Stimulated activated naive CD4-positive, alpha-beta T cell treated with Interleukin-2 at 50 U/mL for 16 hours (primary cell): ENCODE results near the gene DISC1.

Source experiments
- DNase-seq: peaks from one replicate; lab custom pipeline; 2025; lab: John Stamatoyannopoulos, UW

DISC1 gene

DNA sequence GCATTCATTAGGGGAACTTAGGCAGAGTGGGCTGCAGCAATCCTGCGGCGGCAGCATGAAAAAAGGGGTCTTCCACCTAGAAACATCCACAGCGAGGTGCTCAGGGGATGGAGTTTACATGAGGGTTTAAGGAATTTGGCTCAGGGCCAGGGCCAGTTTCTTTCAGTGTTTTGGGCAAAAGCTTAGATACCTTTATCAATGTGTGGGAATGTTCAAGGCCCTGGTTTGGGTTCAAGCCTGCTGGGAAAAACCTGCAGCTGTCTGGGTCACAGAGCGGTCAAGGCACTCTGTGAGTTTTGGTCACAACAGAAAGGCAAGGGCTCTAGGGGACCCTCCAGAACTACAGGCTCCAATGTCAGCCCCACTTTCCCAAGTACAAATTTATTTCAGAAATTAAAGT lies 230.3 kb downstream of the DISC1 start:
- DNase-seq, result no peak

GRCh38 chr1:231857609-231858135 lies 231.1 kb downstream of the DISC1 start:
- no peak for DNase-seq

DNA sequence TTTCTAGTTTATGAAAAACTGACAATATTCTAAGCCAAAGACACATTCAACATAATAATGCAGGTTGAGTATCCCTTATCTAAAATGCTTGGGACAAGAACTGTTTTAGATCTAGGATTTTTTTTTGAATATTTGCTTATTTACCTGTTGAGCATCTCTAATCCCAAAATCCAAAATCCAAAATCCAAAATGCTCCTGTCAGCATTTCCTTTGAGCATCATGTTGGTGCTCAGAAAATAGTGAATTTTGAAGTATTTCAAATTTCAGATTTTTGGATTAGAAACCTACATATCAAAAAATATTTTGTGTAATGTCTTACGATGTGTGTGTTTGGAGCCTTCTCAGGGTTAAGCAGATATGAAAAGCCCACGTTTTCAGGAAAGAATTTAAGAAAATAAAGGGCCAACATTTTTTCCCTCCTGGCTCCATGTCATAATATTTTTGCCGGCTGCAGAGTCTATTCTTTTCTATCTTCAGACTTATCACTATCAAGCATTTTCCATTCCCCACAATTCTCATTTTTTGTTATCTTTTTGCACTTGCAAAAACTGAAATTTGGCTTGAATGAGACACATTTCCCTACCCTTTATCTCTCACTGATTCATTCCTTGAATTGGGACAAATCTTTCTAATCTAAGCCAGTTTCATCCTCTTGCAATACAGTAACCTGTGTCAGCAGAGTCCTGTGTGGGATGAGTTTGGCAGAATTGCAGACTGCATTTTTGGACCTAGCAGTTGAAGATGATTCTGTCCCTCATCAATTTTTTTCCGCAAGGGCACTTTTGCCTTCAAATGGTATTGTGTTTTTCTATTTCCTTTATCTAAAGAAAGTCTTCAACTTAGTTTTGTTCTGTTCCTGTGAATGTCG lies 233.9 kb downstream of the DISC1 start:
- no peak for DNase-seq

DNA sequence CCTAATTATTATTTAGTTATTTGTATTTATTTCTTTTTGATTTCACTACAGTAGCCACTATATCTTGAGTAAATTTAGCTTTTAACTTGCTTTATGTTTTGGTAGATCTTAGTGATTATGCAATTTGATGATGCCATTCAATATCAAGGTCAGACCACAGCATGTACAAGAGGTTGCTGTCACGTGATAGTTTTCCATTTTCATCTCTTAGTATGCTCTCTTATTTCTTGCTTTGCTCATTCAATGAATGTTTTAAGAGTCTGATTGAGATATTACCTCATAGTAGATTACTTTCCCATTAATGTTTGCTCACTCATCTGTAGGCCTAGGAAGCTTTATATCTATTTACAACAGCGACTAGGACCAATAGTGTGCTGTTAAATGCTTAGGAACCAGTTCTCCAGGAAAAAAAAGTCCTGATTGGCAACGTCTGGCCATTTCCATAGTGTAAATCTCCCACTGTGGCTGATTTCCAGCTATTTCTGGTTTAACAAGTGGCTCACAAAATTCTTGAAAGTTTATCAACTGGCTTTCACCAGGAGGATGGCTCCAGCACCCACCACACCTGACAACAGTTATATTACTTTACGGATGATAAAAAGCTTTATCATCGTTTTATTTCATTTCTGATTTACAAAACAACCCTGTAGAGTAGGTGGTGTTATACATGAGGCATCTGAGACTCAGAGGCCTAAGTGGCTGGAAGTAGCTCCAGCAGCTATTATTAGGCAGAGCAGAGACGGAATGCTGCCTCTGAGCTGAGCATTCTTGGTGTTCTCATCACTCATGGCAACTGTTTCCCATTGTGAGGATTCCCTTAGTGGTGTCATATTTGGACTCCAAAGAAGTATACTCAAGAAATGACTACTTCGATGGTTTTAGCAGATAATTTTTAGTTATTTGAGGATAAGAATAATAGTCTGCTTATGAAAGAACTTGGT lies 235.2 kb downstream of the DISC1 start:
- DNase-seq, result no peak

DNA sequence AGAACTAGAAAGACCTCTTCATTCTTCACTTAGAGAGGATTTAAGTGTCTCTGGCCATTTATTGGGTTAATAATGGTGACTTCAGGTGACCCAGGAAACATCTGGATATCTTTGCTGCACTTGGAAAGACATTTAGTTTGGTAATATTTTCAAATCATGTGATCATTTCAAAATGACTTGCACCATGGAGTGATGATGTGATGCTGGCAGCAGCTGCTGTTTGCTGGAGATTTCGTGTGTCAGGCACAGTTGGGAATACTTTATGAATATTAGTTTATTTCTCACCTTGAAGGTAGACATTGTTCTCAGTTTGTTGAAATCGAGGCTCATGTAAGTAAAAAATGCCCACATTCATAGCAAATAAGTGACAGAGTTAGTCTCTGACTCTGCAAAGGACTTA lies 236.0 kb downstream of the DISC1 start:
- no peak for DNase-seq

DNA sequence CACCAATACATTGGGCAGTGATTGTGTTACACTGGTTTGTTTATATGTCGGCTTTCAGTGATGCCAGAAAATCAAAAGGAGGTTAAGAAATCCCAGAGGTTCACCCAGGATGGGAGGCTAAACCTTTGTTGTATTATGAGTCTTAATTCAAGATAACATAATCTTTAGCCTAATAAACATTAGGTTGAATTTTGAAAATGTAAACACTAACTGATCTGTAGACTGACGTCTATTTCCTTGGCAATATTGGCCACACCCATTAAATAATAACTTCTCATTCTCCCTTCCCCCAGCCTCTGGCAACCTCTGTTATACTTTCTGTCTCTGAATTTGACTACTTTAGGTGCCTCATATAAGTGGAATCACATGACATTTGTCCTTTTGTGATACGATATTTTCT lies 238.7 kb downstream of the DISC1 start:
- DNase-seq, result no peak

GRCh38 chr1:231866392-231867331 lies 240.1 kb downstream of the DISC1 start:
- DNase-seq, result peak; percentile 39

GRCh38 chr1:231867607-231868006 lies 241.0 kb downstream of the DISC1 start:
- no peak for DNase-seq

DNA sequence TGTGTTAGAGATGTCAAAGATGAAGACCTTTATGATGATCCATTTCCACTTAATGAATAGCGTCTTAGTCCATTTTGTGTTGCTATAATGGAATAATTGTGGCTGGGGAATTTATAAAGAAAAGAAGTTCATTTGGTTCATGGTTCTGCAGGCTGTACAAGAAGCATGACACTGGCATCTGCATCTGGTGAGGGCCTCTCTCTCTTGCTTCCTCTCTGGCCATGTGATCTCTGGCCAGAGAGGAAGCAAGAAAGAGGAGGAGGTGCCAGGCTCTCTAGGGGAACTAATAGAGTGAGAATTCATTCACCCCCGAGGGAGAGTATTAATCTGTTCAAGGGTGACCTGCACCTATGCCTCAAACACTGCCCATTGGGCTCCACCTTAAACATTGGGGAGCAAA lies 242.8 kb downstream of the DISC1 start:
- DNase-seq, result no peak

- DNase-seq, result no peak
These were observed 244.9 kb downstream of the DISC1 start for GRCh38 chr1:231871471-231871870.

- no peak for DNase-seq
These were observed 245.3 kb downstream of the DISC1 start for GRCh38 chr1:231871878-231872277.

- no peak for DNase-seq
These were observed 245.9 kb downstream of the DISC1 start for GRCh38 chr1:231872461-231872910.

DNA sequence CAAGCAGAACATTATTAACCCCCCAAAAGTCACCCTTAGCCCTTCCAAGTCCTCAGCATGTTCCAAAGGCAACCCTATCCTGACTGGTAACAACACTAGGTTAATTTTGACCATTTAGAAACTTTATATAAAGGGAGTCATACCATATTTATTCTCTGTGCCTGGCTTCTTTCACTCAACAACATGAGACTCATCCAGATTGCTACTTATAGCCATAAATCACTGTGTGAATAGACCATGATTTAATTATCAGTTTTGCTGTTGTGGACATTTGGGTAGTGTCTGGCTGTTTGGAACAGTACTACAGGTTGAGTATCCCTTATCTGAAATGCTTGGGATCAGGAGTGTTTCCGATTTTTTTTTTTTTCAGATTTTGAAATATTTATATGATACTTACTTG lies 252.1 kb downstream of the DISC1 start:
- DNase-seq, result no peak

- DNase-seq, result no peak
These were observed 252.7 kb downstream of the DISC1 start for GRCh38 chr1:231879296-231879695.

DNA sequence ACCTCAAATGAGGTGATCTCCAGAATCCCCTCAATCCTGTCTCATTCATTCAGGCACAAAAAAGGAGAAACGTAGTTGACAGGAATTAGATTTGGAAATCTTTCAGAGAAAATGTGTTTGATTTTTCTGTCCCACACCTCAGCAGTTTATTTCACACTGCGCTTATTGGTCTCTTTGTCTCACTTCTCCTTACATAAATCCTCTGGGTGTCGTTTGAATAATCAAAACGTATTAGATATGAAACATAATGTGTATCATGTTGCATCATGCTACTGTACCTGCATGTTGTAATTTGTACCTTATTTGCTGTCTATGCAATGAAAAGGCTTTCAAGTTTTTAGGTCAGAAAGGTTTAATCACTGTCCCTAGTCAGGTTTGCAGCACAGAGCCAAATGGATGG lies 255.7 kb downstream of the DISC1 start:
- no peak for DNase-seq

DNA sequence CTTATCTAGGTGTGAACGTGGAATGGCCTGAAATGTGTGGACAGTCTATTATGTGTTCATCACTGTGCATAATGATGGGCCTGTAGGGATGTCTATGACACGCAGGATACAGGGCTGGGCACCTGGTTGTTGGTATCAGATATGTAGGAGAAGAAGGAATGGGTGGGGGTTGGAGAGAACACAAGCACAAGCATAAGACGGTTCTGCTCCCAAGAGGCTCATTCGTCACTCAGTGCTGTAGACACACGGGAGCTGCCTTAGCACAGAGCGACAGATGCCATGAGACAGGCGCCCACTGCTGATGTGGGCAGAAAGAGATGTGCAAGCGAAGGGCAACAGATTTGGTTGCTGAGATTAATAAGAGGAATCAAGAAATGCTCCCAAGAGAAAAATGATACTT lies 256.2 kb downstream of the DISC1 start:
- DNase-seq, result no peak

DNA sequence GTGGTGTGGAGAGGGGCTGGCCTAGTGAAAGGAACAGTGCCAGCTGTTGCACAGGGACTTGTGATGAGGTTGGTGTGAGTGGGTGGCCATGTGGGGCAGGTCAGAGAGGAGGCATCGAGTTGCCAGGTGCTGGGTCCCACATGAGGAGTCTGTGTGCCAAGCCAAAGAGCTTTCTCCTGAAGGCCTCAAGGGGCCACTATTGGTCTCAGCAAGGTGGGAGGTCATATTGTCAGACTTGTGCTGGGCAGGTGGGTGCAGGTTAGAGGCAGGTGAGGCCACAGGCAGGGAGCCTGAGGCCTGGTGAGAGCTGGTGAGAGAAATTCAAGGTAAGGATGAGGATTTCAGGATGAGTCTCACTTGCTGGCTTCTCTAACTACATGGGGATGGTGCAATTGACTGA lies 256.8 kb downstream of the DISC1 start:
- DNase-seq, result no peak

GRCh38 chr1:231885209-231885854 lies 258.7 kb downstream of the DISC1 start:
- no peak for DNase-seq

DNA sequence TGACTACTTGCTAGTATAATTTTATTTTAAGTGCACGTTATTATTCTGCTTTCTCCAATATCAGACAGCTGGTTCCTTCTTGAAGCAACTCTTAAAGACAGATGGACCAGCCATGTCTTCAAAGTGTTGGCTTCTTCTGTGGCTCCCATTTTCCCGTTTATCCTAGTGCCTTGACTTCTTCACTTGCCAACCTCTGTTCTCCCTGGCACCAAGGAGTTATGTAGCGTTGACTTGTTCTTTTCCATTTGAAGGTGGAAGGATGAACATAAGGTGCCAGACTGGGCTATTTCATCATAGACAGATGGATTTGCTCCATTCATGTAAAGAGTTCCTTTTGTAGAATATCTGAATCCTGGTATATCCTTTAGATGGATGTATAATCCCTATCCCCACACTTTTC lies 260.6 kb downstream of the DISC1 start:
- no peak for DNase-seq

DNA sequence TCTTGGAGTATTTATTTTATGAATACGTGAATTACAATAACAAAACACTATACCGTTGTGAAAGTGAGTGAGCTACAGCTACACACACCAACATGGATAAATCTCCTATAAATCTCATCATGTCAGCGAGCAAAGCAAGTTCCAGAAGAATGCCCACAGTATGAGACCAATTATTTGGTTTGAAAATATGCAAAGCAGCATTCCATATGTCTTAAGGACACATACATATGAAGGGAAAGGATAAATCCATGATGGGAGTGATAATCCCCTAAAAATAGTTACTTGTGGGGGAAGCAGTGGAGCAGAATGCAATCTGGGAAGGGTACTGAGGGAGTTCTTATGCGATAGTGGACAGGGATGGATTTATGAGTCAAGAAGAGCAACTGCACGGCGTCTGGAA lies 261.3 kb downstream of the DISC1 start:
- DNase-seq, result no peak

- DNase-seq, result no peak
These were observed 264.2 kb downstream of the DISC1 start for GRCh38 chr1:231890791-231891190.
